ENCODE results near the gene SLC25A25.
"Not testable (repeated sequence)": the region's sequence is repeated elsewhere in the genome, so short reads cannot be mapped to it uniquely, and the experiment has no call there.

DNA sequence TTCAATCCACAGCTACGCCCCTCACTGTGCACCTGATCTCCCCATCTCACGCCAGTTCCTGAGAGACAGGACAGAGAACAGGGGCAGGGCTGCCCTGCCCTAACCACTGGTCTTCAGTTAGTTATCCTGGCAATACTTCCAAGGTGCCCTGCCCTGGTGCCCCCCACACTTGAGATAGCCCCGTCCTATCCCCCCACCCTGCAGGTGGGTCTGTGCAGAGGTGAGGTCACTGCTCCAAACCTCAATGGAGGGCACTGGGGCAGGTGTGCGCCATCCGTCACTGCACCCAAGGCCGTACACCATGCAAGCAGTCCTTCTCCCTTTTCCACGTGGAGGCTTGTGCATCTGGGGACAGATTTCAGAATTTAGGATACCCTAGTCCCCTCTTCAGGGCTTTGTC is 62.6 kb downstream of the SLC25A25 start:
- not testable (repeated sequence) for TF ChIP-seq EP300 (IDR thresholded peaks at IDR 0.05; ENCODE audit: borderline replicate concordance in 1 of 2, control insufficient read depth in 1 of 2, low read depth in 2 of 2, low read length in 2 of 2); ATF7 (IDR thresholded peaks at IDR 0.05; ENCODE audit: low read depth); NR2C1 (IDR thresholded peaks at IDR 0.05); RFX5 (IDR thresholded peaks at IDR 0.05; ENCODE audit: low read depth, low read length); YY1 (IDR thresholded peaks at IDR 0.05; ENCODE audit: low read depth, low read length); SIN3A (IDR thresholded peaks at IDR 0.05; ENCODE audit: low read depth, low read length); POLR2A (IDR thresholded peaks at IDR 0.05; ENCODE audit: low read depth, low read length); RCOR1 (conservative IDR thresholded peaks at IDR 0.05; ENCODE audit: low read depth, low read length); CBX3 (IDR thresholded peaks at IDR 0.05; ENCODE audit: borderline replicate concordance, low read depth)
- TF ChIP-seq, protein P1, sequence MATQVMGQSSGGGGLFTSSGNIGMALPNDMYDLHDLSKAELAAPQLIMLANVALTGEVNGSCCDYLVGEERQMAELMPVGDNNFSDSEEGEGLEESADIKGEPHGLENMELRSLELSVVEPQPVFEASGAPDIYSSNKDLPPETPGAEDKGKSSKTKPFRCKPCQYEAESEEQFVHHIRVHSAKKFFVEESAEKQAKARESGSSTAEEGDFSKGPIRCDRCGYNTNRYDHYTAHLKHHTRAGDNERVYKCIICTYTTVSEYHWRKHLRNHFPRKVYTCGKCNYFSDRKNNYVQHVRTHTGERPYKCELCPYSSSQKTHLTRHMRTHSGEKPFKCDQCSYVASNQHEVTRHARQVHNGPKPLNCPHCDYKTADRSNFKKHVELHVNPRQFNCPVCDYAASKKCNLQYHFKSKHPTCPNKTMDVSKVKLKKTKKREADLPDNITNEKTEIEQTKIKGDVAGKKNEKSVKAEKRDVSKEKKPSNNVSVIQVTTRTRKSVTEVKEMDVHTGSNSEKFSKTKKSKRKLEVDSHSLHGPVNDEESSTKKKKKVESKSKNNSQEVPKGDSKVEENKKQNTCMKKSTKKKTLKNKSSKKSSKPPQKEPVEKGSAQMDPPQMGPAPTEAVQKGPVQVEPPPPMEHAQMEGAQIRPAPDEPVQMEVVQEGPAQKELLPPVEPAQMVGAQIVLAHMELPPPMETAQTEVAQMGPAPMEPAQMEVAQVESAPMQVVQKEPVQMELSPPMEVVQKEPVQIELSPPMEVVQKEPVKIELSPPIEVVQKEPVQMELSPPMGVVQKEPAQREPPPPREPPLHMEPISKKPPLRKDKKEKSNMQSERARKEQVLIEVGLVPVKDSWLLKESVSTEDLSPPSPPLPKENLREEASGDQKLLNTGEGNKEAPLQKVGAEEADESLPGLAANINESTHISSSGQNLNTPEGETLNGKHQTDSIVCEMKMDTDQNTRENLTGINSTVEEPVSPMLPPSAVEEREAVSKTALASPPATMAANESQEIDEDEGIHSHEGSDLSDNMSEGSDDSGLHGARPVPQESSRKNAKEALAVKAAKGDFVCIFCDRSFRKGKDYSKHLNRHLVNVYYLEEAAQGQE (IDR thresholded peaks at IDR 0.05; ENCODE audit: low read depth, low read length): not testable (repeated sequence)
- TF ChIP-seq, protein P2, sequence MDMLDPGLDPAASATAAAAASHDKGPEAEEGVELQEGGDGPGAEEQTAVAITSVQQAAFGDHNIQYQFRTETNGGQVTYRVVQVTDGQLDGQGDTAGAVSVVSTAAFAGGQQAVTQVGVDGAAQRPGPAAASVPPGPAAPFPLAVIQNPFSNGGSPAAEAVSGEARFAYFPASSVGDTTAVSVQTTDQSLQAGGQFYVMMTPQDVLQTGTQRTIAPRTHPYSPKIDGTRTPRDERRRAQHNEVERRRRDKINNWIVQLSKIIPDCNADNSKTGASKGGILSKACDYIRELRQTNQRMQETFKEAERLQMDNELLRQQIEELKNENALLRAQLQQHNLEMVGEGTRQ (IDR thresholded peaks at IDR 0.05; ENCODE audit: borderline replicate concordance, low read depth, low read length): not testable (repeated sequence)
- TF ChIP-seq, protein P3, sequence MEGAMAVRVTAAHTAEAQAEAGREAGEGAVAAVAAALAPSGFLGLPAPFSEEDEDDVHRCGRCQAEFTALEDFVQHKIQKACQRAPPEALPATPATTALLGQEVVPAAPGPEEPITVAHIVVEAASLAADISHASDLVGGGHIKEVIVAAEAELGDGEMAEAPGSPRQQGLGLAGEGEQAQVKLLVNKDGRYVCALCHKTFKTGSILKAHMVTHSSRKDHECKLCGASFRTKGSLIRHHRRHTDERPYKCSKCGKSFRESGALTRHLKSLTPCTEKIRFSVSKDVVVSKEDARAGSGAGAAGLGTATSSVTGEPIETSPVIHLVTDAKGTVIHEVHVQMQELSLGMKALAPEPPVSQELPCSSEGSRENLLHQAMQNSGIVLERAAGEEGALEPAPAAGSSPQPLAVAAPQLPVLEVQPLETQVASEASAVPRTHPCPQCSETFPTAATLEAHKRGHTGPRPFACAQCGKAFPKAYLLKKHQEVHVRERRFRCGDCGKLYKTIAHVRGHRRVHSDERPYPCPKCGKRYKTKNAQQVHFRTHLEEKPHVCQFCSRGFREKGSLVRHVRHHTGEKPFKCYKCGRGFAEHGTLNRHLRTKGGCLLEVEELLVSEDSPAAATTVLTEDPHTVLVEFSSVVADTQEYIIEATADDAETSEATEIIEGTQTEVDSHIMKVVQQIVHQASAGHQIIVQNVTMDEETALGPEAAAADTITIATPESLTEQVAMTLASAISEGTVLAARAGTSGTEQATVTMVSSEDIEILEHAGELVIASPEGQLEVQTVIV (IDR thresholded peaks at IDR 0.05; ENCODE audit: borderline replicate concordance, partially characterized antibody): not testable (repeated sequence)
- TF ChIP-seq, protein P4, sequence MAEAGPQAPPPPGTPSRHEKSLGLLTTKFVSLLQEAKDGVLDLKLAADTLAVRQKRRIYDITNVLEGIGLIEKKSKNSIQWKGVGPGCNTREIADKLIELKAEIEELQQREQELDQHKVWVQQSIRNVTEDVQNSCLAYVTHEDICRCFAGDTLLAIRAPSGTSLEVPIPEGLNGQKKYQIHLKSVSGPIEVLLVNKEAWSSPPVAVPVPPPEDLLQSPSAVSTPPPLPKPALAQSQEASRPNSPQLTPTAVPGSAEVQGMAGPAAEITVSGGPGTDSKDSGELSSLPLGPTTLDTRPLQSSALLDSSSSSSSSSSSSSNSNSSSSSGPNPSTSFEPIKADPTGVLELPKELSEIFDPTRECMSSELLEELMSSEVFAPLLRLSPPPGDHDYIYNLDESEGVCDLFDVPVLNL (IDR thresholded peaks at IDR 0.05; ENCODE audit: low read depth, low read length): not testable (repeated sequence)
- TF ChIP-seq, protein P5, sequence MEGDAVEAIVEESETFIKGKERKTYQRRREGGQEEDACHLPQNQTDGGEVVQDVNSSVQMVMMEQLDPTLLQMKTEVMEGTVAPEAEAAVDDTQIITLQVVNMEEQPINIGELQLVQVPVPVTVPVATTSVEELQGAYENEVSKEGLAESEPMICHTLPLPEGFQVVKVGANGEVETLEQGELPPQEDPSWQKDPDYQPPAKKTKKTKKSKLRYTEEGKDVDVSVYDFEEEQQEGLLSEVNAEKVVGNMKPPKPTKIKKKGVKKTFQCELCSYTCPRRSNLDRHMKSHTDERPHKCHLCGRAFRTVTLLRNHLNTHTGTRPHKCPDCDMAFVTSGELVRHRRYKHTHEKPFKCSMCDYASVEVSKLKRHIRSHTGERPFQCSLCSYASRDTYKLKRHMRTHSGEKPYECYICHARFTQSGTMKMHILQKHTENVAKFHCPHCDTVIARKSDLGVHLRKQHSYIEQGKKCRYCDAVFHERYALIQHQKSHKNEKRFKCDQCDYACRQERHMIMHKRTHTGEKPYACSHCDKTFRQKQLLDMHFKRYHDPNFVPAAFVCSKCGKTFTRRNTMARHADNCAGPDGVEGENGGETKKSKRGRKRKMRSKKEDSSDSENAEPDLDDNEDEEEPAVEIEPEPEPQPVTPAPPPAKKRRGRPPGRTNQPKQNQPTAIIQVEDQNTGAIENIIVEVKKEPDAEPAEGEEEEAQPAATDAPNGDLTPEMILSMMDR (IDR thresholded peaks at IDR 0.05 in 2 of 3, conservative IDR thresholded peaks at IDR 0.05 in 1 of 3; ENCODE audit: control insufficient read depth in 2 of 3, extremely low read depth in 1 of 3, insufficient read depth in 1 of 3, low read depth in 3 of 3, low read length in 3 of 3): not testable (repeated sequence)

Data from GM12878 (cell line).